Calu3 (cell line): Measurements from ENCODE around the gene CHN2. TPM values are rescaled to one million over a fixed set of nuclear protein-coding genes. Genes with fewer than 3 reads are reported as not detected.

Source experiments
- BruUV-seq: library from RNA; stranded (reverse); fragments of 400-500 nt; replicated peaks from 2 replicates; lab custom pipeline; 2021; lab: Mats Ljungman, UMichigan
- CTCF ChIA-PET: fragments of 300-600 bp; sonication (Branson Sonifier 250); formaldehyde crosslinking; loops from one replicate; lab custom pipeline; 2022; ENCODE audit warnings: antibody characterized with exemption; lab: Charles Lee
- DNase-seq: peaks from one replicate; pipeline ENCODE4 v3.0.0; 2022
- H3K27ac Mint-ChIP-seq: one replicate; pipeline ENCODE4 v1.8.0; 2022; ENCODE audit warnings: mixed read lengths; ENCODE audit not compliant: unreplicated experiment
- H3K27me3 Mint-ChIP-seq: one replicate; pipeline ENCODE4 v1.8.0; 2022; ENCODE audit warnings: mixed read lengths; ENCODE audit not compliant: unreplicated experiment
- H3K36me3 Mint-ChIP-seq: one replicate; pipeline ENCODE4 v1.8.0; 2022; ENCODE audit warnings: mild to moderate bottlenecking, moderate library complexity, mixed read lengths; ENCODE audit not compliant: insufficient read depth, unreplicated experiment
- H3K4me1 Mint-ChIP-seq: one replicate; pipeline ENCODE4 v1.8.0; 2022; ENCODE audit warnings: mild to moderate bottlenecking, low read depth, mixed read lengths; ENCODE audit not compliant: unreplicated experiment
- H3K4me3 Mint-ChIP-seq: one replicate; pipeline ENCODE4 v1.8.0; 2022; ENCODE audit warnings: mild to moderate bottlenecking, low read depth, moderate library complexity, mixed read lengths; ENCODE audit not compliant: unreplicated experiment
- H3K9me3 Mint-ChIP-seq: one replicate; pipeline ENCODE4 v1.8.0; 2022; ENCODE audit warnings: low read depth, mixed read lengths; ENCODE audit not compliant: unreplicated experiment
- intact Hi-C: fragments of 100-400 bp; cut with micrococcal nuclease; formaldehyde crosslinking; loops from one replicate; pipeline ENCODE4 v1.10.0; 2022; ENCODE audit not compliant: unreplicated experiment
- total RNA-seq: library from RNA; stranded (reverse); gene quantifications from 2 replicates; pipeline ENCODE4 v1.2.3, GENCODE V29; 2022
- TF ChIP-seq, protein P1 (sequence below): fragments of 200-600 bp; IDR thresholded peaks from one replicate; pipeline ENCODE4 v1.8.0; 2022; ENCODE audit warnings: antibody characterized with exemption; ENCODE audit not compliant: unreplicated experiment

Gene CHN2
- total RNA-seq, 1 experiment from 2014 or later: 12.4 TPM

DNA sequence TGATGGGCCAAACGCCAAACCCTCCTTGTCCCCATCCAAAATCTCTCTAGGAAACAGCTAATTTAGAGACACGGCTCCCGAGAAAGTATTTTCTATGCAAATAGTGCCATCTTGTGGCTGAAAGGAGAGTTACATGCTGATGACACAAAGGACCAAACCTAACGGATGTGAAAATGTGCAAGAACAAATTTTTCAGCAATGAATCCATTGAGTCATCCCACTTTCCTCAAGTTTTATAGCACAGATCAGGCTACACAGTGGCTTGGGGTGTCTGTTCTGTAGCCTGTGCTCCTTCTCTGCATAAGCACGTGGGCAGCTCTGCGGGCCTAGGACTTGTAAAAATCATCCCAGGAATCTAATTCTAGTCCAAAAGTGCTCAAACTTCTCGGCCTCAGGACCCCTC, 214.3 kb downstream of the CHN2 start:
- H3K9me3 Mint-ChIP-seq: no peaks in the 10 kb centered on the region
- no TSS peak for BruUV-seq
- H3K36me3 Mint-ChIP-seq: no peaks in the 10 kb centered on the region
- TF ChIP-seq, protein P1, sequence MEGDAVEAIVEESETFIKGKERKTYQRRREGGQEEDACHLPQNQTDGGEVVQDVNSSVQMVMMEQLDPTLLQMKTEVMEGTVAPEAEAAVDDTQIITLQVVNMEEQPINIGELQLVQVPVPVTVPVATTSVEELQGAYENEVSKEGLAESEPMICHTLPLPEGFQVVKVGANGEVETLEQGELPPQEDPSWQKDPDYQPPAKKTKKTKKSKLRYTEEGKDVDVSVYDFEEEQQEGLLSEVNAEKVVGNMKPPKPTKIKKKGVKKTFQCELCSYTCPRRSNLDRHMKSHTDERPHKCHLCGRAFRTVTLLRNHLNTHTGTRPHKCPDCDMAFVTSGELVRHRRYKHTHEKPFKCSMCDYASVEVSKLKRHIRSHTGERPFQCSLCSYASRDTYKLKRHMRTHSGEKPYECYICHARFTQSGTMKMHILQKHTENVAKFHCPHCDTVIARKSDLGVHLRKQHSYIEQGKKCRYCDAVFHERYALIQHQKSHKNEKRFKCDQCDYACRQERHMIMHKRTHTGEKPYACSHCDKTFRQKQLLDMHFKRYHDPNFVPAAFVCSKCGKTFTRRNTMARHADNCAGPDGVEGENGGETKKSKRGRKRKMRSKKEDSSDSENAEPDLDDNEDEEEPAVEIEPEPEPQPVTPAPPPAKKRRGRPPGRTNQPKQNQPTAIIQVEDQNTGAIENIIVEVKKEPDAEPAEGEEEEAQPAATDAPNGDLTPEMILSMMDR: peak; percentile 89
- peaks cover 13% of the 10 kb centered on the region for H3K4me1 Mint-ChIP-seq
- H3K27ac Mint-ChIP-seq: no peak overlapping the region
- intact Hi-C loops: loop anchor here (1.0 to 2.0 kb wide), 4 partner anchors 170 to 487 kb away; no protein-coding TSS in a partner anchor
- DNase-seq: peak; percentile 79
- H3K4me3 Mint-ChIP-seq: no peak overlapping the region
- CTCF ChIA-PET: interaction anchor here (0.7 to 2.6 kb wide), 15 partner anchors 32 to 486 kb away, joined by 3 to 37 read pairs (median 6); partner anchors contain the start of gene CHN2
- H3K27me3 Mint-ChIP-seq: no peaks in the 10 kb centered on the region

DNA sequence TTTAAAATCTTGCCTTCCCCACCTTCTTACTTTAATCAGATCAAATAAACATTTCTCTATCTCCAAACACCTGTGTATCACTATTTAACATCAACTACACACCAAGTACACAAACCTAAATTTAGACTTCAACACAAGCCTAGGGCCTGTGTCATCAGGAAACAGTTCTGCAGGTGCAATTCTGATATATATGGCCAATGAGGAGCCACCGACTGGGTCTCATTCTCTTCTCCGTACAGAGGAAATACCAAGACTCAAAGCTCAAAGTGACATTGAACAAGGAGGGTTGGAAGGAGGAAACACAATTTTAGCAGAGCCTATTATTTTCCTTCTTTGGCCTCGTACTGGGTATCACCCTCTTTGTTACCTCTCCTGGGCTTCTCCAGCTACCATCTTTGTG, 216.4 kb downstream of the CHN2 start:
- BruUV-seq: no TSS peak
- Mint-ChIP-seq H3K4me1 (peaks cover 14% of the 10 kb centered on the region), H3K36me3 (no peaks in the 10 kb centered on the region), H3K27me3 (no peaks in the 10 kb centered on the region), H3K4me3 (no peak overlapping the region), H3K27ac (no peak overlapping the region), H3K9me3 (no peaks in the 10 kb centered on the region)
- CTCF ChIA-PET: interaction anchor here (0.9 kb wide), 1 partner anchor 255 kb away, joined by 3 read pairs; no protein-coding TSS in a partner anchor
- TF ChIP-seq, protein P1: no peak
- DNase-seq: no peak
- intact Hi-C loops: no loop called here

DNA sequence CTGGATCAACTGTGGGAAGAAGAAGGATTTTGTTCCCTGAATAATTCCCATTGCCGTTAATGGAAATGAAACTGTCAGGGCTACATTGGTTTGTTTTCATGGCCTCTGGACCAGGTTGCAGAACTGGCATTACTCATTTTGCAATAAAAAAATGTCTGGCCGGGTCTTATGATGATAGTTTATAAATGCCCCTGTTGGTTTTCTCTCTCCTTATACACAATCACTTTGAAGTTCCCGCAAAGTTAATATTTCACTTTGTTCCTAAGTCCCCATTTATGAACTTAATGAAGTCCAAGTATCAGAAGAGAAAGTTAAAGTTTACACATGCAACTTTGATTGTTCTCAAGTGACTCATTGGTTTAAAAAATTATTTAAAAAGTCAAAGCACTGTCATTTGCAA, 218.3 kb downstream of the CHN2 start:
- TF ChIP-seq, protein P1: no peak
- intact Hi-C loops: no loop called here
- Mint-ChIP-seq H3K9me3 (no peaks in the 10 kb centered on the region), H3K4me3 (no peak overlapping the region), H3K4me1 (peaks cover 14% of the 10 kb centered on the region), H3K36me3 (no peaks in the 10 kb centered on the region), H3K27ac (peak overlapping the region; percentile 11), H3K27me3 (no peaks in the 10 kb centered on the region)
- BruUV-seq: no TSS peak
- DNase-seq: no peak
- CTCF ChIA-PET: no interaction called here

DNA sequence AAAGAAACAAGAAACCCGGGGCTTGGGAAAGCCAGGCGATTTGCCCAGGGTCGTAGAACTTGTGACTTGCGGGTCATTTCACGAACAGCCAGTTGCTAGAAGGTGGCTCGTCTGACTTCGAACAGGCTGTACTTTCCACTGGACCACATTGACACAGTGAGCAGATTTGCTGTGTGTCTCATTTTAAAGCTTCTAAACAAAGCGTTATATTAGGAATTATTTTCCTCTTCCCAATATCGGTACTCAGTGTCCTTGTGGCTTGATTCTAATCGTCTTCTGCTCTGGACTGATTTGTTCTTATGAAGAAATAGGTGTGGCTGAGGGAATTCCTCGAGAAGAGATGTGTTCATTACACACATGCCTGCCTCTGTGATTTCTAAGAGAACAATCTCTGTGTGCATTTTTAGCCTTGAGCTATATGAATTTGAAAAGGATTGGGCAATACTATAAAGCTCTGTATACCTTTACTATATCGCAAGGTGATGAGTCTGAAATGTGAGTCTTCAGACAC, 219.1 kb downstream of the CHN2 start:
- BruUV-seq: no TSS peak
- no peaks in the 10 kb centered on the region for H3K27me3 Mint-ChIP-seq
- CTCF ChIA-PET: interaction anchor here (0.6 to 1.1 kb wide), 3 partner anchors 8 to 487 kb away, joined by 3 read pairs; no protein-coding TSS in a partner anchor
- no peak for DNase-seq
- no peaks in the 10 kb centered on the region for H3K36me3 Mint-ChIP-seq
- intact Hi-C loops: no loop called here
- H3K4me1 Mint-ChIP-seq: peaks cover 14% of the 10 kb centered on the region
- no peak overlapping the region for H3K4me3 Mint-ChIP-seq
- no peaks in the 10 kb centered on the region for H3K9me3 Mint-ChIP-seq
- TF ChIP-seq, protein P1: no peak
- H3K27ac Mint-ChIP-seq: no peak overlapping the region
